DOHH2 (cell line): ENCODE measurements around the gene THAP12.

ENCODE experiments used
- H3F3A ChIP-seq: fragments of 200-600 bp; sonication (generic), shearing (Covaris generic); 2 replicates; pipeline ENCODE4 v1.6.0; 2016; ENCODE audit warnings: antibody characterized with exemption, mild to moderate bottlenecking; ENCODE audit not compliant: control insufficient read depth, insufficient read depth
- H3K27ac ChIP-seq: fragments of 200-600 bp; sonication (generic); 2 replicates; pipeline ENCODE4 v1.5.1; 2014; ENCODE audit warnings: low read depth, mild to moderate bottlenecking, low read length, moderate library complexity
- H3K27me3 ChIP-seq: fragments of 200-600 bp; sonication (generic); 2 replicates; pipeline ENCODE4 v1.6.1; 2014; ENCODE audit warnings: mild to moderate bottlenecking, low read length, mixed read lengths; ENCODE audit not compliant: control insufficient read depth
- H3K36me3 ChIP-seq: fragments of 200-600 bp; sonication (generic); 2 replicates; pipeline ENCODE4 v1.6.1; 2014; ENCODE audit warnings: mild to moderate bottlenecking, low read length, moderate library complexity, mixed read lengths; ENCODE audit not compliant: control insufficient read depth
- H3K4me1 ChIP-seq: fragments of 200-600 bp; sonication (generic); 2 replicates; pipeline ENCODE4 v1.6.1; 2014; ENCODE audit warnings: mild to moderate bottlenecking, low read length, mixed read lengths; ENCODE audit not compliant: control insufficient read depth
- H3K4me2 ChIP-seq: fragments of 200-600 bp; sonication (generic); 2 replicates; pipeline ENCODE4 v1.6.0; 2014; ENCODE audit warnings: mild to moderate bottlenecking, low read length, moderate library complexity
- H3K4me3 ChIP-seq: fragments of 200-600 bp; sonication (generic); 2 replicates; pipeline ENCODE4 v1.5.1; 2014; ENCODE audit warnings: mild to moderate bottlenecking, low read length, mixed read lengths
- H3K79me2 ChIP-seq: fragments of 200-600 bp; sonication (generic); 2 replicates; pipeline ENCODE4 v1.6.1; 2014; ENCODE audit warnings: mild to moderate bottlenecking, low read length, mixed read lengths; ENCODE audit not compliant: control insufficient read depth
- H3K9me2 ChIP-seq: fragments of 200-600 bp; sonication (generic); replicated peaks from 2 replicates; pipeline ENCODE4 v1.6.1; 2014; ENCODE audit warnings: mild to moderate bottlenecking, low read length, mixed read lengths; ENCODE audit not compliant: control insufficient read depth
- H3K9me3 ChIP-seq: fragments of 200-600 bp; sonication (generic); 2 replicates; pipeline ENCODE4 v1.6.1; 2014; ENCODE audit warnings: antibody characterized with exemption, low read length, mixed read lengths; ENCODE audit not compliant: control insufficient read depth, insufficient read depth
- H4K20me1 ChIP-seq: fragments of 200-600 bp; sonication (generic); 2 replicates; pipeline ENCODE4 v1.6.0; 2014; ENCODE audit warnings: low read depth, mild to moderate bottlenecking, antibody characterized with exemption, low read length, moderate library complexity; ENCODE audit not compliant: control insufficient read depth, insufficient read depth
- EZH2phosphoT487 ChIP-seq: fragments of 200-600 bp; sonication (generic); IDR thresholded peaks from 2 replicates; pipeline ENCODE4 v1.6.1; 2017; ENCODE audit warnings: borderline replicate concordance, mild to moderate bottlenecking, antibody characterized with exemption, low read length, moderate library complexity, mixed read lengths
- TF ChIP-seq, protein P1 (sequence below): fragments of 200-600 bp; sonication (generic); IDR thresholded peaks from one replicate; pipeline ENCODE4 v1.5.1; 2014; ENCODE audit warnings: antibody characterized with exemption, mild to moderate bottlenecking, low read depth, low read length; ENCODE audit not compliant: poor library complexity, severe bottlenecking

The THAP12 gene

GRCh38 chr11:76336597-76336996 lies 44.3 kb downstream of the THAP12 start:
- H3K9me3 ChIP-seq = peaks cover 30% of the 10 kb centered on the region
- H3K27me3 ChIP-seq = no peaks in the 10 kb centered on the region
- H3K36me3 ChIP-seq = no peaks in the 10 kb centered on the region
- no peaks in the 10 kb centered on the region for H3K79me2 ChIP-seq
- no peaks in the 10 kb centered on the region for H3K9me2 ChIP-seq
- no peaks in the 10 kb centered on the region; the same call in 1 of the 2 replicates for H4K20me1 ChIP-seq
- no peaks in the 10 kb centered on the region for H3F3A ChIP-seq
- no peak for TF ChIP-seq EZH2phosphoT487
- TF ChIP-seq, protein P1, sequence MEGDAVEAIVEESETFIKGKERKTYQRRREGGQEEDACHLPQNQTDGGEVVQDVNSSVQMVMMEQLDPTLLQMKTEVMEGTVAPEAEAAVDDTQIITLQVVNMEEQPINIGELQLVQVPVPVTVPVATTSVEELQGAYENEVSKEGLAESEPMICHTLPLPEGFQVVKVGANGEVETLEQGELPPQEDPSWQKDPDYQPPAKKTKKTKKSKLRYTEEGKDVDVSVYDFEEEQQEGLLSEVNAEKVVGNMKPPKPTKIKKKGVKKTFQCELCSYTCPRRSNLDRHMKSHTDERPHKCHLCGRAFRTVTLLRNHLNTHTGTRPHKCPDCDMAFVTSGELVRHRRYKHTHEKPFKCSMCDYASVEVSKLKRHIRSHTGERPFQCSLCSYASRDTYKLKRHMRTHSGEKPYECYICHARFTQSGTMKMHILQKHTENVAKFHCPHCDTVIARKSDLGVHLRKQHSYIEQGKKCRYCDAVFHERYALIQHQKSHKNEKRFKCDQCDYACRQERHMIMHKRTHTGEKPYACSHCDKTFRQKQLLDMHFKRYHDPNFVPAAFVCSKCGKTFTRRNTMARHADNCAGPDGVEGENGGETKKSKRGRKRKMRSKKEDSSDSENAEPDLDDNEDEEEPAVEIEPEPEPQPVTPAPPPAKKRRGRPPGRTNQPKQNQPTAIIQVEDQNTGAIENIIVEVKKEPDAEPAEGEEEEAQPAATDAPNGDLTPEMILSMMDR = no peak
- peaks cover 7% of the 10 kb centered on the region for H3K4me1 ChIP-seq
- H3K4me3 ChIP-seq = no peak overlapping the region
- H3K4me2 ChIP-seq = no peak overlapping the region
- no peak overlapping the region for H3K27ac ChIP-seq

GRCh38 chr11:76335842-76336241 lies 45.1 kb downstream of the THAP12 start:
- Histone ChIP-seq H3F3A (no peaks in the 10 kb centered on the region), H3K4me1 (peaks cover 7% of the 10 kb centered on the region), H4K20me1 (no peaks in the 10 kb centered on the region; the same call in 1 of the 2 replicates), H3K27me3 (no peaks in the 10 kb centered on the region), H3K9me2 (no peaks in the 10 kb centered on the region), H3K79me2 (no peaks in the 10 kb centered on the region), H3K9me3 (peaks cover 30% of the 10 kb centered on the region), H3K4me2 (no peak overlapping the region), H3K36me3 (no peaks in the 10 kb centered on the region), H3K4me3 (no peak overlapping the region), H3K27ac (no peak overlapping the region)
- TF ChIP-seq, protein P1 = no peak
- no peak for TF ChIP-seq EZH2phosphoT487

- Histone ChIP-seq H3K36me3 (no peaks in the 10 kb centered on the region), H3K4me1 (peaks cover 7% of the 10 kb centered on the region), H3K4me2 (no peak overlapping the region), H3K27ac (no peak overlapping the region), H3K4me3 (no peak overlapping the region), H4K20me1 (no peaks in the 10 kb centered on the region), H3K9me2 (no peaks in the 10 kb centered on the region), H3K27me3 (no peaks in the 10 kb centered on the region), H3K79me2 (no peaks in the 10 kb centered on the region), H3F3A (no peaks in the 10 kb centered on the region), H3K9me3 (peaks cover 30% of the 10 kb centered on the region)
- TF ChIP-seq, protein P1 = no peak
- no peak for TF ChIP-seq EZH2phosphoT487
Observed at GRCh38 chr11:76334826-76335389, 46.0 kb downstream of the THAP12 start.
